ENCODE measurements around the gene GCLM. TPM values are rescaled to one million over a fixed set of nuclear protein-coding genes. Genes with fewer than 3 reads are reported as not detected.

The GCLM gene
- total and polyA plus RNA-seq, 9 of the 15 experiments (the other 6 are each of a cell fraction or from before 2014, with no cell fraction given) = 9.3 to 71.6 (median 24.5) TPM

- TF ChIP-seq PATZ1 (CRISPR knock-in tag; IDR thresholded peaks at IDR 0.05; ENCODE audit: borderline replicate concordance) (no peak), NCOA1 (IDR thresholded peaks at IDR 0.05; ENCODE audit: low read depth) (no peak), CGGBP1 (CRISPR knock-in tag; IDR thresholded peaks at IDR 0.05) (no peak), HIVEP1 (CRISPR knock-in tag; IDR thresholded peaks at IDR 0.05) (no peak), ARNT (IDR thresholded peaks at IDR 0.05) (no peak), ZNF165 (CRISPR knock-in tag; IDR thresholded peaks at IDR 0.05; ENCODE audit: borderline replicate concordance) (no peak), CBX2 (IDR thresholded peaks at IDR 0.05; ENCODE audit: insufficient read depth, low read length, poor library complexity, severe bottlenecking) (no peak), BHLHE40 (IDR thresholded peaks at IDR 0.05; ENCODE audit: low read length) (peak; percentile 64), RFX7 (CRISPR knock-in tag; IDR thresholded peaks at IDR 0.05) (no peak), ZNF217 (CRISPR knock-in tag; IDR thresholded peaks at IDR 0.05) (no peak), ZBTB1 (CRISPR knock-in tag; IDR thresholded peaks at IDR 0.05; ENCODE audit: borderline replicate concordance, low read depth) (peak; percentile 73; the same call in 1 of the 2 replicates), HDGF (IDR thresholded peaks at IDR 0.05) (no peak), GMEB1 (CRISPR knock-in tag; IDR thresholded peaks at IDR 0.05) (no peak), CUX1 (CRISPR knock-in tag; IDR thresholded peaks at IDR 0.05) (no peak), NFYB (IDR thresholded peaks at IDR 0.05; ENCODE audit: extremely low read depth, insufficient read length) (no peak), MLX (CRISPR knock-in tag; conservative IDR thresholded peaks at IDR 0.05) (no peak), ZNF24 (IDR thresholded peaks at IDR 0.05) (no peak)
Observed at GRCh38 chr1:93846206-93846991, 62.8 kb downstream of the GCLM start (continued).

Measured in K562 (cell line).